PC-3 (cell line): ENCODE measurements around the gene FAM187B. TPM values are rescaled to one million over a fixed set of nuclear protein-coding genes. Genes with fewer than 3 reads are reported as not detected.

Experiments
- ATAC-seq: fragments of 200-7000 bp; cut with Tn5 transposase; 2 replicates; pipeline ENCODE4 v1.9.1; 2020; ENCODE audit warnings: mild to moderate bottlenecking, moderate library complexity
- BruUV-seq: library from RNA; stranded (reverse); fragments of 400-500 nt; replicated peaks from 2 replicates; lab custom pipeline; 2021; lab: Mats Ljungman, UMichigan
- CTCF ChIA-PET: fragments of 300-600 bp; sonication (Branson Sonifier 250); formaldehyde crosslinking; loops from one replicate; lab custom pipeline; 2022; ENCODE audit warnings: antibody characterized with exemption; lab: Charles Lee
- POLR2A ChIA-PET: fragments of 300-600 bp; sonication (Branson Sonifier 250); formaldehyde crosslinking; loops from one replicate; lab custom pipeline; 2022; ENCODE audit warnings: antibody characterized with exemption; ENCODE audit not compliant: unreplicated experiment; lab: Charles Lee
- DNase-seq: peaks from one replicate; pipeline ENCODE4 v3.0.0-alpha.2; 2015
- H2AFZ ChIP-seq: fragments of 300-600 bp; sonication (generic); 2 replicates; pipeline ENCODE4 v1.6.0; 2016; ENCODE audit warnings: antibody characterized with exemption, low read length
- H3F3A ChIP-seq: fragments of 300-600 bp; sonication (generic); one replicate; pipeline ENCODE4 v1.6.0; 2017; ENCODE audit warnings: antibody characterized with exemption, low read length, control low read depth, mild to moderate bottlenecking; ENCODE audit not compliant: unreplicated experiment
- H3K27ac ChIP-seq: fragments of 300-600 bp; sonication (generic); 2 replicates; pipeline ENCODE4 v1.5.1; 2016; ENCODE audit warnings: mild to moderate bottlenecking, low read length
- H3K27me3 ChIP-seq: fragments of 300-600 bp; sonication (generic); 2 replicates; pipeline ENCODE4 v1.6.1; 2016; ENCODE audit warnings: low read length, mixed read lengths
- H3K36me3 ChIP-seq: fragments of 300-600 bp; sonication (generic); 2 replicates; pipeline ENCODE4 v1.6.1; 2016; ENCODE audit warnings: low read depth, mixed run types, low read length, mixed read lengths
- H3K4me1 ChIP-seq: fragments of 300-600 bp; sonication (generic); 2 replicates; pipeline ENCODE4 v1.5.1; 2016; ENCODE audit warnings: low read length; ENCODE audit not compliant: insufficient read depth
- H3K4me2 ChIP-seq: fragments of 300-600 bp; sonication (generic); 2 replicates; pipeline ENCODE4 v1.6.0; 2016; ENCODE audit warnings: low read length
- H3K4me3 ChIP-seq: fragments of 300-600 bp; sonication (generic); 2 replicates; pipeline ENCODE4 v1.5.1; 2016; ENCODE audit warnings: mild to moderate bottlenecking, low read length, mixed read lengths
- H3K79me2 ChIP-seq: fragments of 300-600 bp; sonication (generic); 2 replicates; pipeline ENCODE4 v1.6.1; 2017; ENCODE audit warnings: low read length, mixed read lengths
- H3K9ac ChIP-seq: fragments of 300-600 bp; sonication (generic); 2 replicates; pipeline ENCODE4 v1.6.0; 2016; ENCODE audit warnings: mild to moderate bottlenecking, low read length
- H3K9me2 ChIP-seq: fragments of 300-600 bp; sonication (generic); replicated peaks from 2 replicates; pipeline ENCODE4 v1.6.1; 2016; ENCODE audit warnings: mixed run types, low read length, mixed read lengths
- H3K9me3 ChIP-seq: fragments of 300-600 bp; sonication (generic); 2 replicates; pipeline ENCODE4 v1.6.1; 2016; ENCODE audit warnings: low read length, mixed read lengths
- H4K20me1 ChIP-seq: fragments of 300-600 bp; sonication (generic); 2 replicates; pipeline ENCODE4 v1.6.1; 2016; ENCODE audit warnings: low read length, mixed read lengths
- CTCF ChIP-seq: fragments of 300-600 bp; sonication (generic); conservative IDR thresholded peaks from 2 replicates; pipeline ENCODE4 v1.5.1; 2017; ENCODE audit warnings: antibody characterized with exemption, low read depth, mild to moderate bottlenecking, low read length
- EZH2 ChIP-seq: fragments of 300-600 bp; sonication (generic); IDR thresholded peaks from one replicate; pipeline ENCODE4 v1.6.1; 2017; ENCODE audit warnings: antibody characterized with exemption, mild to moderate bottlenecking, low read length; ENCODE audit not compliant: unreplicated experiment
- EZH2phosphoT487 ChIP-seq: fragments of 300-600 bp; sonication (generic); IDR thresholded peaks from 2 replicates; pipeline ENCODE4 v1.6.1; 2018; ENCODE audit warnings: mild to moderate bottlenecking, antibody characterized with exemption, low read length, borderline replicate concordance
- intact Hi-C: fragments of 100-400 bp; cut with micrococcal nuclease; formaldehyde crosslinking; loops from 2 replicates; pipeline ENCODE4 v1.9.0; 2023
- total RNA-seq: library from RNA; depleted of rRNA; stranded (reverse); fragments of >200 nt; gene quantifications from 2 replicates; pipeline ENCODE4 v1.2.3, GENCODE V29; 2014

The FAM187B gene
- total RNA-seq, 1 experiment from 2014 or later: not detected

DNA sequence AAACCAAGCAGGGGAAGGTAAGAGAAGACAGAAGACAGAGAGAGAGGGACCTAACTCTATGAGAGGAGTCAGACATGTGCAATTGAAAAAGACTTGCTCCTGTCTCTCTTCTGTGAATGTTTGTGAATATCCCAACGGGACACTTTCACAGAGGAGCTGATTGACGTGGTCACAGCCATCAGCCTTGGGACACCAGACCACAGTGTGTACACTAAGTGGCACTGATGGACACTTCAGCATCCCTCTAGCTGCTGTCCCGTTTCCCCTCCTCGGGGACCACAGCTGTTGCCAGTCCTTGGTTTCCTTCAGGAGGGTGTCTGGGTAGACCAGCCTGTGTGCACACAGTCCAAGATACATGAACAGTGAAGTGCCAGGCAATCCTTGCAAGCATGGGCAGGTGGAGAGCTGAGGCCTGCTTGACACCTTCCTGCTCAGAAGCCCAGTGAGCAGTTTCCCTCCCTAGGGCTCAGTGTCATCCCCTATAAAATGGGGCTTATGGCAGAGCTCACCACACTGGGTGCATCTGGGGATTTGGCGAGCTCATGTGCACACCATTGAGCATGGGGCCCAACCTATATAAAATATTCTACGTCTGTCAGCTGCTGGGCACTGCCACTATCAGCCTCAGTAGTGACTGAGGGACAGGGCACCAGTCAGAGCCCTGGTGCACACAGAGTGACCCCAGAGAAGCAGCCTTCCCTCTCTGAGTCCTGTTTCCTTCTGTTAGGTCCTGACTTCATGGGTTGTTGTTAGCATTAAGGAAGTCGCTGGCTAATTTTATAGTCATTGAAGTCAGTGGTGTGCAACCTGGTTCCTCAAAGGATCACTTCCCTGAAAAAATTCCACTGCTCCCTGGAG, 36.0 kb upstream of the FAM187B start:
- POLR2A ChIA-PET: no interaction called here
- intact Hi-C loops: loop anchor here (5.0 kb wide), 1 partner anchor 243 kb away; no protein-coding TSS in a partner anchor
- TF ChIP-seq EZH2phosphoT487 (no peak), CTCF (no peak), EZH2 (no peak)

GRCh38 chr19:35262101-35262761, 33.7 kb upstream of the FAM187B start:
- Histone ChIP-seq H3K9me3 (no peaks in the 10 kb centered on the region), H3K36me3 (no peaks in the 10 kb centered on the region; the same call in 1 of the 2 replicates), H3K27me3 (no peaks in the 10 kb centered on the region)

More for the DNA sequence above, 36.0 kb upstream of the FAM187B start:
- CTCF ChIA-PET: no interaction called here
- ATAC-seq (no peak), DNase-seq (no peak)
- H3K4me3 ChIP-seq: no peak overlapping the region
- peaks cover 13% of the 10 kb centered on the region; the same call in 1 of the 2 replicates for H3K4me1 ChIP-seq
- H3K4me2 ChIP-seq: no peak overlapping the region
- no peaks in the 10 kb centered on the region for H3F3A ChIP-seq
- BruUV-seq: no TSS peak
- no peaks in the 10 kb centered on the region for H3K9me2 ChIP-seq
- H3K9me3 ChIP-seq: no peaks in the 10 kb centered on the region
- no peak overlapping the region for H3K27ac ChIP-seq
- H3K36me3 ChIP-seq: no peaks in the 10 kb centered on the region; the same call in 1 of the 2 replicates
- no peak overlapping the region for H3K9ac ChIP-seq
- H3K27me3 ChIP-seq: no peaks in the 10 kb centered on the region
- H2AFZ ChIP-seq: no peak overlapping the region
- no peaks in the 10 kb centered on the region for H4K20me1 ChIP-seq
- H3K79me2 ChIP-seq: peaks cover 9% of the 10 kb centered on the region; the same call in 1 of the 2 replicates

More at GRCh38 chr19:35262101-35262761, 33.7 kb upstream of the FAM187B start:
- Histone ChIP-seq H3K9ac (no peak overlapping the region), H4K20me1 (no peaks in the 10 kb centered on the region), H3K27ac (no peak overlapping the region), H2AFZ (no peak overlapping the region), H3K79me2 (peaks cover 3% of the 10 kb centered on the region; the same call in 1 of the 2 replicates), H3K4me2 (no peak overlapping the region), H3K4me1 (peaks cover 12% of the 10 kb centered on the region; the same call in 1 of the 2 replicates), H3K9me2 (no peaks in the 10 kb centered on the region), H3F3A (no peaks in the 10 kb centered on the region), H3K4me3 (no peak overlapping the region)
- no TSS peak for BruUV-seq
- no peak for ATAC-seq
- POLR2A ChIA-PET: no interaction called here
- no peak for DNase-seq
- intact Hi-C loops: no loop called here
- TF ChIP-seq EZH2: no peak
- TF ChIP-seq EZH2phosphoT487: no peak
- TF ChIP-seq CTCF: no peak
- CTCF ChIA-PET: no interaction called here
